SKM-1 (cell line): Measurements from ENCODE around the gene TP53TG3C.
"Not testable (repeated sequence)": the region's sequence is repeated elsewhere in the genome, so short reads cannot be mapped to it uniquely, and the experiment has no call there.

Experiments used
- DNase-seq: peaks from one replicate; lab custom pipeline; 2025; ENCODE audit not compliant: unreplicated experiment; lab: John Stamatoyannopoulos, UW

The TP53TG3C gene

DNA sequence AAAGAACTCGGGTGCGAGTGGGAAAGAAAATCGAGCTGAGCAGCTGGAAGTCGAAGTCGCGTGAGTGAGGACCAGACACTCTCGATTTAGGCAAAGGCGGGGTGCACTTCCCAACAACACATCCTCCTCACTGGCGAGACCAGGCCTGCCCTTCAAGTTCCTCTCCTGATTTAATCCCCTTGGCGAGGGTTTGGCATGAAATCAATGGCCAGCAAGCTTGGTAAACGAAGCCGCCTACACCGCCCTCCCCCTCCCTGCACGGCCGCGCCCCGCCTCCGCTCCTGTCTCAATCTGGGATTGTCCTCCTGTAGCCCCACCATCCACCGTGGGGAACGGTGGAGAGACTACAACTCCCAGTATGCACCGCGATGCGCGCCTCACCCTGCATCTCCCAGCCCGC lies at the start of gene TP53TG3C:
TP53TG3C (plus strand) TSS at position 301 of the 400 bp plus-strand sequence; CDS start at position 369, 68 bp downstream.
- not testable (repeated sequence) for DNase-seq
